HG03520 (cell line): Measurements from ENCODE around the gene CALY.

Experiments used
- ATAC-seq: cut with Tn5 transposase; IDR thresholded peaks from one replicate; pipeline ENCODE4 v1.9.1; 2021; ENCODE audit warnings: mild to moderate bottlenecking, moderate library complexity; ENCODE audit not compliant: unreplicated experiment

Gene CALY

DNA sequence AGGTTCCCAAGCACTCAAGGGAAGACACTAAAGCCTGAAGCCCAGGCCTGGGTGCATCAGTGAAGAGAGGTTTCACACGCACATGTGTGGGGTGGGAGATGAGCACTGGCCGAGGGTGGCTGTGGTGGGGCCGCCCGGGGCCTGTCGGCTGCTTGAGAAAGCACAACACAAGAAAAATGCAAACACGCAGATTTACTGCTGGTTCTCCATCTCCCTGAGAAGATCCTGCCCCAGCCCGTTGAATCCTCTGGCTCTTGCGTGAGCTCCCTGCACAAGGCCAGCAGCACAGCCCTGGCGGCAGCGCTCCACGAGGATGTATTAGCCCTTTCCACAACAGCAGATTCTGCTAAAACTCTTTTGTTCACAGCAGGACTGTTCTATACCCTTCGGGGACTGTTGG is 21.8 kb downstream of the CALY start:
- ATAC-seq, result no peak

DNA sequence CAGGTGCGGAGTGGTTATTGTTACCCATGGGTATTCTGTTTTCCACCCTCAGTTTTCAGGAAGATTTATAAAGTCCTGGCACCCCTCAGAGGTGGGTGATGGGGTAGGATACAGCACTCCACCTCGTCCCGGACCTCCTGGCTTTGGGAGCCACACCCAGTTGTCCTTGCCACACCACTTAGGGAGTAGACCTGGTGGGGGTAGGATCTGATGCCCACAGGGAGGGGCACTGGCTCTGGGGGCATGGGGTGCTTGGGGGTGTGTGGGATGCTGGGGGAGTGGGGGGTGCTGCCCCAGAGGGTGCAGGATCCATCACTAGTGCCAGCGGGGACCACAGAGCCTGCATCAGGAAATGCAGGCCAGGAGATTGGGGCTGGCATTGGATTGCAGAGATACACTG is 23.5 kb downstream of the CALY start:
- ATAC-seq, result no peak

DNA sequence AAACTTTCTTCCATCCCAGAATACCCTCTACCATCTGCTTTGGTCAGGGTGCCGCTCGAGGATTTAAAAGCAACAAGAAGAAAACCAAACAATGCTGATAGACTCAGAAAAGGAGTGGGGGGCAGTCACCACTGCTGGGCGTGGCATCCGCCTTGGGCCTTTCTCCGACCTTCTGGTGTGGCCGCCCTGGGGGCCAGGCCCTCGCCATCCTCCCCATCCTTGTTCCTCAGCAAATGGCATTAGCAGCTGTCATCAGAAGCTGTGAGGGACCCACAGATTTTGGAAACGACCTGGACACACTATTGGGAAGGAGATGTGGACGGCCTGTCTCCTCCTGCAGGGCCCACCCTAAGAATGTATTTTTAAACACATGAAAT is 23.9 kb downstream of the CALY start:
- no peak for ATAC-seq

DNA sequence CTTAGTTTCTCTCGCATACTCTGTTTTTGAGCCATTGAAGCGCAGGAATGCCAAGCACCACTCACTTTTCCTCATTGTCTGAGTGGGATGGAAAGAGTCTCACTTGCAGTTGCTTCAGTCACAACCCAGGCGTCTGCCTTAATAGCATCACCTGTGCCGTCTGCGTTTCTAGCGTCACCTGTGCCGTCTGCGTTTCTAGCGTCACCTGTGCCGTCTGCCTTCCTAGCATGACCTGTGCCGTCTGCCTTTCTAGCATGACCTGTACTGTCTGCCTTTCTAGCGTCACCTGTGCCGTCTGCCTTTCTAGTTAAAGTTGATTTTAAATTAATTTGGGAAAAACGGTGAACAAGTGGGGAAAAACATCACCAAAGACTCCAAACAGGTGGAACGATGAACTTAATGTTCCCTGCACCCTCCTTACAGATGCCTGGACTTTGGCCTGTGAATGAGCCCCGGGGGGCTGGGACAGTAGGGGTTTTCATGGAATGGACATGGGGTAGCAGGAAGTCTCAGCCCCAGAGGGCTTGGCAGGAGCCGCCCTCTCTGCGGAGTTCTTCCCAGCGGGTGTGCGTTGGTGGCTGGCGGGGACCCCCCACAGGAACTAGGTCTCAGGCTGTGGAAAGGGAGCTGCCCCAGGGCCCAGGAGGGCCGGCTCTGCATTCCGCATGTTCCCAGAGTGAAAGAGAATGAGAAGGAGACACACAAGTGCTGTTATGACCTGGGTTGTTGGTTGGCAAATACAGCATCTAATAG is 24.5 kb downstream of the CALY start:
- no peak for ATAC-seq

DNA sequence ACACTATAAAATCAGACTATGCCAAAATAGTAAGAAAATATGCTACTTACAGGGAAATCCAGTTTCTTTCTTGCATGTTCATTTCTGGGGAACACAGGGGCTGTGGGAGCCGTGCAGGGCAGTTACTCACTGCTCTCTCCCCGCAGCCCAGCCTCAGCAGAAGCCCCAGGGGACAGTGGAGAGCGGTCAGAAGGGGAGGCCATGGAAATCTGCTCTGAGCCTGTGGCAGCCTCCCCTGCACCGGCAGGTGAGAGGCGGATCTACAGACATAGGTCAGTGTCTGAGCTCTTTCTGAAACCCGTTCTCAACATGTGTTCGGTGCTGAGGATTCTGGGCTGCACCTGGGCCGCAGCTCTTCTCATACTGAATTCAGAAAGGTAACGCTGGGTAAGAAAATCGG is 25.1 kb downstream of the CALY start:
- ATAC-seq, result no peak

DNA sequence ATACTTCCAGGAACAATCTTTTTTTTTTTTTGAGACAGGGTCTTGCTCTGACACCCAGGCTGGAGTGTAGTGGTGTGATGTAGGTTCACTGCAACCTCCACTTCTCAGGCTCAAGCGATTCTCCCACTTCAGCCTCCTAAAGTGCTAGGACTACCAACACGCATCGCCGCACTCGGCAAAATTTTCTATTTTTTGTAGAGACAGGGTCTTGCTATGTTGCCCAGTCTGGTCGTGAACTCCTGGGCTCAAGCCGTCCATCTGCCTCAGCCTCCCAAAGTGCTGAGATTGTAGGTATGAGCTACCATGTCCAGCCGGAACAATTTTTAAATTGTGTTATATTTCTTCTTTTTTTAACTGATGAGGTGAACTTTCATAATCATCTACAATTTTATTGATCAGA is 25.9 kb downstream of the CALY start:
- ATAC-seq, result no peak

DNA sequence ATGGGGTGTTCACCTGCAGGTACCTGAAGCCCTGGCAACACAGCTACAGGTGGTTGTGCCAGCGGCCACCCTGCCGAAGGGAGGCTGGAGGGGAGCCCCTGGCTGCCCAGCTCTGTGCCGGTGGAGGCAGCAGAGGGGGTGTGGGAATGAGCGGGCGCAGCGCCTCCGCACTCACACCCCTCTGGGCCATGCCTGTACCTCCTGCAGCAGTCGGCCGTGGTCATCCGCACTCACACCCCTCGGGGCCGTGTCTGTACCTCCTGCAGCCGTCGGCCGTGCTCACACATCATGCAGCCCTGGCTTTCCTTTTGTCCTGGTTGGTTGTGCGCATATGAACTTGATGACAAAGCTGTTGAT is 26.3 kb downstream of the CALY start:
- no peak for ATAC-seq

DNA sequence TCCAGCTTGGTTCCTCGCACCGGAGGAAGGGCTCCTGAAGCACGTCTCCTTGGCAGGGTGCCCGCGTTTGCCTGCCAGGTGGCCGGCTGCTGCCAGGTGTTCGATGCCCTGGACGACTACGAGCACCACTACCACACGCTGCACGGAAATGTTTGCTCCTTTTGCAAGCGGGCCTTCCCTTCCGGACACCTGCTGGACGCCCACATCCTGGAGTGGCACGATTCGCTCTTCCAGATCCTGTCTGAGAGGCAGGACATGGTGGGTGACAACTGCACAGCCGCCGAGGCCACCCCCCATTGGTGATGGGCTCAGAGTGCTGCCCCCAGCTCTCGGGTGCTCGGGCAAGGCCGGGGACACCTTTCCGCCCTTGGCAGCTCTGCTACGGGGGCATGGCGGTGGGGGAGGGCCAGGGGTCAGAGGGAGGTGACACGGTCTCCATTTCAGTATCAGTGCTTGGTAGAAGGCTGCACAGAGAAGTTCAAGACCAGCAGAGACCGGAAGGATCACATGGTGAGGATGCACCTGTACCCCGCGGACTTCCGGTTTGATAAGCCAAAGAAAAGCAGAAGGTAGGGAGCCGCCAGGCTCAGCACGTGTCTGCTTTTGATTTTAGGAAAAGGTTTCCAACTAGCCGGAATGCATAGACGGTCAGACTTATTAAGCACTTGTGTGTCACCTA is 26.8 kb downstream of the CALY start:
- no peak for ATAC-seq

DNA sequence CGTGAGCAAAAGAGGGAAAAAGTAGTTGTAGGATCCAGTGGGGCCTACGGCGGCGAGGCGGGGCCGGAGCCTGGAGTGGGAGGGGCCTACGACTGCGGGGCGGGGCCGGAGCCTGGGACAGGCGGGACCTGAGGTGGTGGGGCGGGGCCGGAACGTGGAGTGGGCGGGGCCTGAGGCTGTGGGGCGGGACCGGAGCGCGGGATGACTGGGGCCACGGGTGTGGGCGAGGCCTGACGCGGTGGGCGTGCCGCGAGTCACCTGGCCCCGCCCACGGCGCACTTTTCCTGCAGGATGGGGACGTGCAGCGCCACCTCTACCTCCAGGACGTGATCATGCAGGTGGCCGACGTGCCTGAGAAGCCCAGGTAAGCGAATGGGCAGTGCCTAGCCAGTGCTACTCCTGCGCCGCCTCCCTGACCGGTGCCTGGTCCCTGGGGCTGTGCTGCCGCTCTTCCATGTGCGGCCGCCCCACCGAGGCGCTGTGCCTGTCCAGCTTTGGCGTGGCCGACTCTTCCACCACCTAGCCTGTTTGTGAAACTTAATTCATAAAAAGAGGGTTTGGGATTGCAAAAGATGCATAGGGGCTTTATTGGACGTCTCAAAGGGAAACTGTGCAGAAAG is 27.5 kb downstream of the CALY start:
- peak; percentile 69 for ATAC-seq

DNA sequence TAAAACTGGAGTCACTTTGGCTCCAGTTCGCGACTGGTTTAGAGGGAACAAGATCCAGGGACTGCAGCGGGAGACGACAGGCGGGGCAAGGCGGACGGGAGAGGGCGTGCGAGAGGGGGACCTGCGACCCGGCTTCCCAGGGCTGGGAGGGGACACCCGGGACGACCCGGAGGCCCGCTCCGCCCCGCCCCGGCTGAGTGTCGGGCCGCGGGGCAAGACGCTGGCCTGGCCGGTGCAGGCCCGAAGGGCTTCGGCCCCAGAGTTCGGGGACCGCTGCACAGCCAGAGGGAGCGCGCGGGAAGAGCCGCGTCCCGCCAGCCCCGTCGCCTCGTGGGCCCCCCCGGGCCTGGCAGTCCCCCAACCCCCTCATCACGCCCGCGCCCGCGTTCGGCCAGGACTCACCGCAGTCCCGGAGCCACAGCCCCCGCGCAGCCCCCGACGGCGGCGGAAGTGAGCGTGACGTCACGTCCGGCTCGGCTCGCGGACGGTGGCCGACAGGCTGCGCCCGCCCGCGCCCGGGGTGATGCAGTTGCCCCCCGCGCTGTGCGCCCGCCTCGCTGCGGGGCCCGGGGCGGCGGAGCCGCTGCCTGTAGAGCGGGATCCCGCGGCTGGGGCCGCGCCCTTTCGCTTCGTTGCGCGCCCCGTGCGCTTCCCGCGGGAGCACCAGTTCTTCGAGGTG is 28.1 kb downstream of the CALY start, which contains the start of the genes TUBGCP2 and ZNF511:
Gene TUBGCP2, minus strand, starts transcription at position 452 of the 679 bp plus-strand sequence. CDS start 5,931 bp downstream, outside the sequence.
Gene ZNF511, plus strand, starts transcription at position 494 of the 679 bp plus-strand sequence. Its CDS starts 30 bp downstream, at position 524.
- ATAC-seq, result peak; percentile 69

DNA sequence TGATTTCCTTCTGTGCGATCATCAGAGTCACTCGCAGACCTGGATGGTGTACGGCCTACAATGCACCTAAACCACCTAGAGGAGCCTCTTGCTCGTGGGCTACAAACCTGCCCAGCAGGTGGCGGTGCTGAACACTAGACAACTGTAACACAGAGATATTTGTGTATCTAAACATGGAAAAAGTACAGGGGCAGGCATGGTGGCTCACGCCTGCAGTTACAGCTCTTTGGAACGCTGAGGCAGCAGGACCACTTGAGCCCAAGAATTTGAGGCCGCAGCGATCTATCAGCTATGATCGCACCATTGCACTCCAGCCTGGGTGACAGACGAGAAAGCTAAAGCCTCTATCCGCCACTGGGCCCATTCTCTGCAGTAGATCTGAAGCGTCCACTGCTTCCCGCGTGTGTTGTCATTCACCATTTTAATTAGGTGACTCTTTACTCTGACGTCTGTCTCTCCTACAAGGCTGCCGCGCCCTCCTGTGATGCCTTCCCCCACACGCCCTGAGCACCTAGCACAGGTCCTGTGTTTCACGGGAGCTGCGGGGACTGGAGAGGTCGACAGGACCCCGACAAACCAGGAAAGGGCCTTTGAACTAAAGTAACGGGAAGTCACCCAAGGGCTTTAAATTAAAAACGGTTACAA is 28.8 kb downstream of the CALY start:
- peak; percentile 42 for ATAC-seq

DNA sequence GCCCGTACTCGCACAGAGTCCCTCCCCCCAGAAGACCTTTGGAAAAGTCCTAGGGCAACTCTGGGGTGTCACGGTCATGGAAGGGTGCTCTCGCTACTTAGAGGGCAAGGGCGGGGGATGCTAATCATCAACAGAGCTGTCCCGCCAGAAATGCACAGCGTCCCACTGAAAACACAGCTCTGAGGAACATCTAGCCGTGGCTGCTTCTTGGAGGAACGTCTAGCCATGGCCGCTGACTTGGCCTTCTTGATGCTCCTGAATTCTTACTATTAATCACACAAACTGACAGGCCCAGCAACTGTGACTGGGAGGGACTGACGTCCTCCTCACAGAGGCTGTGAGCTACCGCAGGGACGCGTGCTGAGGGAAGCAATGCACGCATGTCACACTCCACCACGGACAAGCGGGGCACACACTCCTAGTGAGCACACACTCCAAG is 29.7 kb downstream of the CALY start:
- ATAC-seq, result no peak

DNA sequence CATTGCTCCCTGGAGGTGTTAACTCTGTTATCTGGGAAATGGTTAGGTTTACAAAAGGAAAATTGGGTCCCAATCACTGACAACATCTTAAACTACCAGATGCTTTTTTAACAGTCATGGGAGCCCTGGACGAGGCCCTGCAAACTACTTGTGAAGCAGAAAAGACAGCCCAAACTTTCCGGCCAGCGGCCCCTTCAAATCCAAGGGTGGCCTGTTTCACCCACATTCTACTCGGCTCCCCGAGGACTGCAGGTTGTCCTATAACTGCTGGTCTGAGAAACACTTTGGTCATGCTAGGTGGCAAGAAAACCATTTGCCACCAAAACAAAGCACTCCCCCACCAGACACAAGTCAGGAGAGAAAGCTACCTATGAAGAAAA is 30.6 kb downstream of the CALY start:
- no peak for ATAC-seq

DNA sequence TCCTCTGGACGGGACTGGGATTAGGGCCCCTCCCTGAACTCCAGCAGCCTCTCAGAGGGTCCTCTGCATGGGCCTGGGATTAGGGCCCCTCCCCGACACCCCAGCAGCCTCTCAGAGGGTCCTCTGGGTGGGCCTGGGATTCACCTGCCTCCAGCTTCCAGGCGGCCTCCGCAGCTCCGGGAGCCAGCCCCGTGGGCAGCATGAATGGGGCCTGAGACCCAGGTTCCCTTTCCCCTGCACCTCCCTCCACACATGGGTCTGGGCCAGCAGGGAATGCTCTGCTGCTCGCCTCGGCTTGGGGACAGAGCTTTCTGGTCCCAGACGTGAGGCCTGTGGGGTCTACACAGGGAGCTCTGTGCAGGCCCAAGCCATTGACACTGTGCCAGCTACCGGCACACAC is 33.5 kb downstream of the CALY start:
- no peak for ATAC-seq

DNA sequence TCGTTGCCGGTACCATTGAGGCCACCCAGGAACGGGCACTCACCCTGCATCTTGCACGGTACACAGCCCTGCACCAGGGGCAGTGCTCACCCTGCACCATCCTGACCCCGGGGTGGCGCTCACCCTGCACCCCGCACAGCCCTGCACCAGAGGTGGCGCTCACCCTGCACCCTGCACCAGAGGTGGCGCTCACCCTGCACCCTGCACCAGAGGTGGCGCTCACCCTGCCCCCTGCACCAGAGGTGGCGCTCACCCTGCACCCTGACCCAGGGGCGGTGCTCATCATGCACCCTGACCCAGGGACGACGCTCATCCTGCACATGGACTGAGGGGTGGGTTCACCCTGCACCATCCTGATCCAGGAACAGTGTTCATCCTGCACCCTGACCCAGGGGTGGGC is 34.5 kb downstream of the CALY start:
- no peak for ATAC-seq

DNA sequence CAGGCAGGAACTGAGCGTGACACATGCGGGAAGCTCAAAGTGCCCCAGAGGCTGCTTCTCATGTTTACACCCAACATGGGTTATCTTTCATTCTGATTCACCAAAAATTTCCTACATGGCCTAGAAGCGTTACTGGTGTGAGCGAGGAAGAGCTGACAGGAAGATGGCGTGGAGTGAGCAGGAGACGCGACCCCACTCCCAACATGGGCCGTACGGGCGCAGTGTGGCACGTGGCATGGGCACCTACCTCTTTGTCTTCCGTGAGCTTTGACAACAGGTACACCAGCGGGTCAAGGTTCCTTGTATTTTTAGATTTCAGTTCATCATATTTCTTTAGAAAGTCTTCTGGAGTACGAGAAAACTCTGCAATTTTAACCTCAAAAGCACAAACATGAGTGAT is 37.0 kb downstream of the CALY start:
- no peak for ATAC-seq

DNA sequence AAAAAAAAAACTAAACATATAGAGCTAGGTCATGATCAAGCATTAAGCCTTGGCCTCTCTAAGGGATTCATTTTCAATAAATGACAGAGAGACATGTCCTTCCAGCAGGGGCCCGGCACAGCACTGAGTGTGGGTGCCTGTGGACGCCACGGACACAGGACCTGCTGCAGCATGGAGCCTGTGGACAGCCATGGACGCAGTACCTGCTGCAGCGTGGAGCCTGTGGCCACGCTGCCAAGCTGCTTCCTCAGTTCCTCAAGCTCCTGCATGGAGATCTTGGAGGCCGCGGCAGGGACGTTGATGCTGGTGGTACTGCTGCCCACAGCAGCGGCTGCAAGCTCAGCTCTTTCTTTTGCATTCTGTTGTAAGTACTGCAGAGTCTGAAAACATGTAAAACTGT is 37.5 kb downstream of the CALY start:
- ATAC-seq, result no peak

DNA sequence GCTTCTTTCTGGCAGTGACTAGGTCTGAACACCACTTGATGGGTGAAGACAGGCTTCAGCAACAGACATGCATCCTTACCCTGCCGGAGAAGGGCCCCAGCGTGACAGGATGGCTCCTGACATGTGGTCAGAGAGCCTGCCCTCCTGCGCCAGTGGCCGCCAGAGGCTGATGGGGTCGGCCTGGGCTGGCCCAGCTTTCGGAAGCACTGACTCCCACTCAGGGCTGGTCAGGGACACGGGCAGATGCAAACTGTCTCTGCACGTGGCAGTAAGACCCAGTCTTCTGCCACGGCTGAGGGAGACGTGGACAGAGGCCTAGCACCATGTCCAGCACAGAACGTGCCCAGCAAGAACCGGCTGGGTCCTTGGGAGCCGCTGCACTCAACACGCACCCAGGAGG is 38.2 kb downstream of the CALY start:
- ATAC-seq, result no peak

DNA sequence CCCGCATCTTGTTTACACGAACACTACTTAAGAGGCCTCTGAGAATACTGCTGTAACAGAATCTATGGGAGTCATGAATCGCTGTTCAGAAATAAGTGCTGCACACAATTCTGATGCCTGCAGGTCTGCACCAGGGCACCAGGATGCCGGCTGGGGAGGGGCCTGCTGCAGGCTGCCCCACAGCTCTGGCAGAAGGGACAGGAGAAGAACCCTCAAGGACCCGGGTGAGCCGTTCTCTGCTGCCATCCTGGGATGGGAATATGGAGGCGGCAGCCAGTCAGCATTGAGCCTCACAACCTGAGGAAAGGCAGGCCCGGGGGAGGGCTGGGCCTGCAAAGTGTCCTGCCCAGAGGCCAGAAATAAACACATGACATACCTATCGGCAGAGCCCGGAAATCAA is 39.2 kb downstream of the CALY start:
- ATAC-seq, result no peak

DNA sequence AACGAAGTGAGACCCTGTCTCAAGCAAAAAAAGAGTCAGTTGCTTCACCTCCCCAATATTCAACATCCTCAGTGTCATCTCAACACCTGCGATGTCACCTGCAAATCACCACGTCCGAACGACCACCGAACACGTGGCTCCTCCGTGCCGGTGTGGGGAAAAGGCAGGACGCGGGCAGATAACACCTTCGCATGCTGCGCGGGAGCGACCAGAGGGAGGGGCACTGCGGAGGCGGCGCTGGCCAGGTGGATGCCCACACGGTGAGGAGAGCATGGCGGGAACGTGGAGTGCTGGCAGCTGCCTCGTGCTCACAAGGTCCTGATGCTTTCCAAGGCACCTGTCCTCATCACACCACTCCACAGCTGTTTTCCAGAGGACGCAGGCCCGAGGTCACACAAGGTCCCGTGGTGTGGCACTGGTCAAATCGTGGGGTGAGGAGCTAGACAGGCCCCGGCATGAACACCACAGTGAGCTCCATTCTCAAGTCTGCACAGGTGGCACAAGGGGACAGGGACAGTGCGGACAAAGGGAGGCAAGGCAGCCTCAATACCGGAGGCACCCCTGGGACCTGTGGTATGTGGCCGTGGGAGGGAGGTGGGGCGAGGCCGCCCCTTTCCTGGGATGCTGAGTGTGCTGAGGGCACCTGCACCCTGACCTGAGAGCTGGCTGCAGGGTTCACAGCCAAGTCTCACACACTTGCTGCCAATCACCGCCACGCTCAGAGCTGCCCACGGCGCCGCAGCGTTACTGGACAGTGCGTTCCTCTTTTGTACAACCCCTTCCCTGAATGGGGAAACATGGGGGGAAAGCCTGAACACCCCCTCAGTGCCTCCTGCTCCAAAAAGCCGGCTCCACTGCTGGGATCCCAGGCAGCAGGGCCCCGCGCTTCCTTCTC is 41.0 kb downstream of the CALY start:
- ATAC-seq, result no peak
